HFF-Myc (cell line): Measurements from ENCODE around the gene OR1F1.
"Not testable (repeated sequence)": the region's sequence is repeated elsewhere in the genome, so short reads cannot be mapped to it uniquely, and the experiment has no call there.

ENCODE experiments used
- DNase-seq: peaks from one replicate; pipeline ENCODE4 v3.0.0-alpha.2; 2011; ENCODE audit warnings: low read depth; ENCODE audit errors: extremely low read depth
- H3K4me3 ChIP-seq: replicated peaks from 2 replicates; pipeline ENCODE4 v1.5.1; 2011; ENCODE audit warnings: low read depth, mild to moderate bottlenecking, control low read depth, low read length
- CTCF ChIP-seq: IDR thresholded peaks from 2 replicates; pipeline ENCODE4 v1.5.1; 2012; ENCODE audit warnings: mild to moderate bottlenecking, low read depth, low read length, control low read depth; ENCODE audit errors: missing control alignments

Gene OR1F1

GRCh38 chr16:3202903-3203539 lies 15.0 kb downstream of the OR1F1 start:
- TF ChIP-seq CTCF, result no peak
- DNase-seq, result no peak

GRCh38 chr16:3205939-3206338 lies 17.9 kb downstream of the OR1F1 start:
- not testable (repeated sequence) for H3K4me3 ChIP-seq, DNase-seq

More at GRCh38 chr16:3202903-3203539, 15.0 kb downstream of the OR1F1 start:
- H3K4me3 ChIP-seq, result no peak overlapping the region

GRCh38 chr16:3207086-3207953 lies 19.3 kb downstream of the OR1F1 start:
- TF ChIP-seq CTCF, result no peak
- DNase-seq, result no peak
- no peak overlapping the region for H3K4me3 ChIP-seq

- no peak for DNase-seq
- H3K4me3 ChIP-seq, result no peak overlapping the region
- no peak for TF ChIP-seq CTCF
These were observed 24.0 kb downstream of the OR1F1 start for GRCh38 chr16:3212006-3212405.

GRCh38 chr16:3212567-3212966 lies 24.6 kb downstream of the OR1F1 start:
- TF ChIP-seq CTCF, result no peak
- DNase-seq, result no peak
- H3K4me3 ChIP-seq, result no peak overlapping the region

- TF ChIP-seq CTCF, result no peak
- no peak for DNase-seq
- no peak overlapping the region for H3K4me3 ChIP-seq
These were observed 27.0 kb downstream of the OR1F1 start for GRCh38 chr16:3214904-3215600.

GRCh38 chr16:3215601-3216262 lies 27.7 kb downstream of the OR1F1 start:
- TF ChIP-seq CTCF, result no peak
- no peak overlapping the region for H3K4me3 ChIP-seq
- DNase-seq, result no peak
